Fibroblast of mammary gland (primary cell): ENCODE measurements around the gene MGMT.

ENCODE experiments used
- DNase-seq: peaks from one replicate; pipeline ENCODE4 v3.0.0-alpha.2; 2010; ENCODE audit warnings: low read depth
- H3K4me3 ChIP-seq: 2 replicates; pipeline ENCODE4 v1.5.1; 2011; ENCODE audit warnings: low read depth, mild to moderate bottlenecking, low read length, moderate library complexity; ENCODE audit not compliant: control insufficient read depth
- TF ChIP-seq, protein P1 (sequence below): conservative IDR thresholded peaks from 2 replicates; pipeline ENCODE4 v1.5.1; 2011; ENCODE audit warnings: low read depth, low read length, inconsistent platforms; ENCODE audit not compliant: control insufficient read depth, insufficient read depth

MGMT gene

DNA sequence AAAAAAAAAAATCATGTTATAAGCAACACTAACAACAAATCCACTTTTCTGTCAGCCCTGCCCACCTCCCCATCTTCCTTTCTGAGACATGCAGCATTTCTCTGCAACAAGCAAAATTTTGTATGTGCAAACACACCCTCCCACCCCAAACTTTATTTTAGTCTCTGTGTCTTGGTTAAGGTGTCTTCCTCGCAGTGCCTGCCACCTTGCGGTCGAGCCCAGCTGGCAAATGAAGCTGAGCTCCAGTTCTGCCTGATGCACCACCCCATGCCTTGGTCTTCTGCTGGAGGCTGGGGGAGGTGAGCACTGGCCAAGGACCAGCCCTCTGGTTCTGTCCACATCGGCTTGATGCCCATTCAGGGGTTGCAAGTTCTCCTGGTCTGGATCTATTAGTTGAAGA, 206.3 kb downstream of the MGMT start:
- no peak overlapping the region for H3K4me3 ChIP-seq
- no peak for DNase-seq
- TF ChIP-seq, protein P1, sequence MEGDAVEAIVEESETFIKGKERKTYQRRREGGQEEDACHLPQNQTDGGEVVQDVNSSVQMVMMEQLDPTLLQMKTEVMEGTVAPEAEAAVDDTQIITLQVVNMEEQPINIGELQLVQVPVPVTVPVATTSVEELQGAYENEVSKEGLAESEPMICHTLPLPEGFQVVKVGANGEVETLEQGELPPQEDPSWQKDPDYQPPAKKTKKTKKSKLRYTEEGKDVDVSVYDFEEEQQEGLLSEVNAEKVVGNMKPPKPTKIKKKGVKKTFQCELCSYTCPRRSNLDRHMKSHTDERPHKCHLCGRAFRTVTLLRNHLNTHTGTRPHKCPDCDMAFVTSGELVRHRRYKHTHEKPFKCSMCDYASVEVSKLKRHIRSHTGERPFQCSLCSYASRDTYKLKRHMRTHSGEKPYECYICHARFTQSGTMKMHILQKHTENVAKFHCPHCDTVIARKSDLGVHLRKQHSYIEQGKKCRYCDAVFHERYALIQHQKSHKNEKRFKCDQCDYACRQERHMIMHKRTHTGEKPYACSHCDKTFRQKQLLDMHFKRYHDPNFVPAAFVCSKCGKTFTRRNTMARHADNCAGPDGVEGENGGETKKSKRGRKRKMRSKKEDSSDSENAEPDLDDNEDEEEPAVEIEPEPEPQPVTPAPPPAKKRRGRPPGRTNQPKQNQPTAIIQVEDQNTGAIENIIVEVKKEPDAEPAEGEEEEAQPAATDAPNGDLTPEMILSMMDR, result no peak

DNA sequence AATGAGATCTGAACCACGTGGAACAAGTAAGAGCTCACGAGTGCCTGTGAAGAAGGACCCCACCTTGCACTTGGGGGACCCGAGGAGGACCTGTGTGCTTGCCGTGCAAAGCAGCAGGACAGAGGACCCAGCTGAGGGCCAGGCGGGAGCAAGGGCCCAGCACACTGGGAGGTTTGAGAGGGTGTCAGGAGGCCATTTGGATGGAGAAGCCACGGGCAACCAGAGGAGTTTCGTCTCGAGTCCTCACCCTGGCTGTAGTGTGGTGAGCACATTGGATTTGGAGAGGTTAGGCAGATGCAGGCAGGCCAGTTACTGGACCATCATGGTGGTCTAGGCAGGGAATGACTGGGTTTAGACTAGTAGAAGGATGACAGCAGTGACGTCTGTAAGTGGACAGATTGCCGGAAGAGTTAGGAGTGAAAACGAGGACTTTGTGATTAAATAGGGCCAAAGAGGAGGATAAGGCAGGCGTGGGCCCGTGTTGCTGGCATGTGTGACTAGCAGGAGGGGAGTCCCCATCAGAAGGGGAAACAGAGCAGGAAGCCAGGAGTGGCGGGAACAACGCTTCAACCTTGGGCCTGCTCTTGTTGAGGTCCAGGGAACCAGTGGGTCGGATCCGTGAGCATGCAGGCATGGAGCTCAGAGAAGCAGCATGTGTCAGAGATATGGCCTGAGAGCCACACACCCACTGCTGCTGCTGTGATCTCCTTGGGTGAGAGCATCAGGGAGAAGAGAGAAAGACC, 208.2 kb downstream of the MGMT start:
- DNase-seq, result no peak
- TF ChIP-seq, protein P1, result no peak
- H3K4me3 ChIP-seq, result no peak overlapping the region

GRCh38 chr10:129676014-129676413, 209.0 kb downstream of the MGMT start:
- no peak overlapping the region for H3K4me3 ChIP-seq
- DNase-seq, result no peak
- TF ChIP-seq, protein P1, result no peak

GRCh38 chr10:129677377-129677927, 210.4 kb downstream of the MGMT start:
- DNase-seq, result no peak
- no peak overlapping the region for H3K4me3 ChIP-seq
- TF ChIP-seq, protein P1, result no peak

DNA sequence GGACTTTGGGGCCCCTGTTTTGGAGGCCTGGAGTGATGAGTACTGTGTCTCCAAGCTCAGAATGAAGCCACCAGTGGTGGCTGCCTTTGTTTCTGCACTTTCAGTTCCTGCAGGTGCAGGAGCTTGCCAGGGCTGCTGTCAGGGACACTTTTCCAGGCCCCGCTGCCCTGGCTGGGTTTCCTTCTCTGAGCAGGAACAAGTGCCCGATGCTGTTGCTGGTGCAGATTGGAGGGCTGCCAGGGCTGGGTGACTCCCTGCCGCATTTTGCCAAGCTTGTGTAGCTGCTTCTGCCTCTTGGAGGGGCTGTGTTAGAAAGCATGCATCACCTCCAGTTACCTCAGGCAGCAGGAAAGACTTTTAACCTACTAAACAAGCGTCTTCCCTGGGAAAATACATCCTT, 211.1 kb downstream of the MGMT start:
- TF ChIP-seq, protein P1, result no peak
- H3K4me3 ChIP-seq, result no peak overlapping the region
- DNase-seq, result no peak

DNA sequence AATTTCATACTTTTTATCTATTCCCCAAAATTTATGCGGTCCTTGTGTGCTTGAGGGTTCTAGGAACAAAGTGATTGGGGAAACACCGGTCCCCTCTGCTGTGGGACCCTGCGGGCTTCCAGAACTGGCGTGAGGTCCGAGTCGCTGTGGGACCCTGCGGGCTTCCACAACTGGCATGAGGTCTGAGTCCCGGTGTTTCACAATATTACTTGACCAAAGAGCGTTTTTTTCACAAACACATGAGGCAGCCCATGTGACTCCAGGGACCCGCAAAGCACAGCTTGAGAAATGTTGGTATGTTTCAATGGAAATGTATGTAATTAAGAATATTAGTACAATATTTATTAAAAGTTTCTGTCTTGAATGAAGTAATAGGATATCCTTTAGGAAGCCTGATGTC, 212.2 kb downstream of the MGMT start:
- no peak overlapping the region for H3K4me3 ChIP-seq
- DNase-seq, result no peak
- TF ChIP-seq, protein P1, result no peak
